GM21576 (cell line): ENCODE data around the gene EFS.
"Not testable (repeated sequence)": the region's sequence is repeated elsewhere in the genome, so short reads cannot be mapped to it uniquely, and the experiment has no call there.

ENCODE experiments used
- ATAC-seq: cut with Tn5 transposase; IDR thresholded peaks from one replicate; pipeline ENCODE4 v1.9.1; 2021; ENCODE audit warnings: mild to moderate bottlenecking, moderate library complexity; ENCODE audit not compliant: unreplicated experiment

Gene EFS

GRCh38 chr14:23339506-23340268 lies 25.3 kb downstream of the EFS start:
- ATAC-seq = no peak

GRCh38 chr14:23335623-23336022 lies 29.3 kb downstream of the EFS start:
- ATAC-seq = no peak

DNA sequence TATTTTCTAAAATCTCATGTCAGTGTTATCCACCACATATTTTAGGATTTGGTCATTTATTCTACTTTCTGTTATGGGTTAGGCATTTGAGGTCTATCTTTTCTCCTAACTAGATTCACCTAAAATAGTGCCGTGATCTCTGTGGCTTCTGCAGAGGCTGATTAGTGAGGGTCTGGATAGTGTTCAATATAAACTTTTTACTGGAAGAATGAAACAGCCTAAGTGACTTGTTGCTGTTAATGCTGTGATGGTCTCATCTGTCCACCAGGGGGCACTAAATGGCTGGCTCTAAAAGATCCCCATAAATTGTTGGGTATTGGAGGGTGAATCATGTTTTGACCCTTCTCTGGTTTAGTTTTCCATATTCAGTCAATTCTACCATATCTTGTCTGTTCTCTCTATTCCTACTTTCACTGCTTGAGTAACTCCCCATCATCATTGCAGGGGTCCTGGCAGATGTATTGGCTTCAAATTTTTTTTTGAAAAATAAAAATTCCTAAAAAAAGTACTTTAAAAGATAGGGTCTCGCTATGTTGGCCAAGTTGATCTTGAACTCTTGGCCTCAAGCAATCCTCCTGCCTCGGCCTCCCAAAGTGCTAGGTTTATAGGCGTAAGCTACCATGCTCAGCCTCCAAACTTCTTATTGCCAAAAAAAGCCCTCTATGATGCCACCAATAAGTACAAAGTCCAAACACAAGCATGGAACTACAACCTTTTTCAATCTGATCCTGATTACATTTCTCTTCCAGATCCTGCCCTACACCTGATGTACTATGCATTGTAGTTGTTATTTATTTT lies 36.8 kb downstream of the EFS start:
- ATAC-seq = peak; percentile 64

DNA sequence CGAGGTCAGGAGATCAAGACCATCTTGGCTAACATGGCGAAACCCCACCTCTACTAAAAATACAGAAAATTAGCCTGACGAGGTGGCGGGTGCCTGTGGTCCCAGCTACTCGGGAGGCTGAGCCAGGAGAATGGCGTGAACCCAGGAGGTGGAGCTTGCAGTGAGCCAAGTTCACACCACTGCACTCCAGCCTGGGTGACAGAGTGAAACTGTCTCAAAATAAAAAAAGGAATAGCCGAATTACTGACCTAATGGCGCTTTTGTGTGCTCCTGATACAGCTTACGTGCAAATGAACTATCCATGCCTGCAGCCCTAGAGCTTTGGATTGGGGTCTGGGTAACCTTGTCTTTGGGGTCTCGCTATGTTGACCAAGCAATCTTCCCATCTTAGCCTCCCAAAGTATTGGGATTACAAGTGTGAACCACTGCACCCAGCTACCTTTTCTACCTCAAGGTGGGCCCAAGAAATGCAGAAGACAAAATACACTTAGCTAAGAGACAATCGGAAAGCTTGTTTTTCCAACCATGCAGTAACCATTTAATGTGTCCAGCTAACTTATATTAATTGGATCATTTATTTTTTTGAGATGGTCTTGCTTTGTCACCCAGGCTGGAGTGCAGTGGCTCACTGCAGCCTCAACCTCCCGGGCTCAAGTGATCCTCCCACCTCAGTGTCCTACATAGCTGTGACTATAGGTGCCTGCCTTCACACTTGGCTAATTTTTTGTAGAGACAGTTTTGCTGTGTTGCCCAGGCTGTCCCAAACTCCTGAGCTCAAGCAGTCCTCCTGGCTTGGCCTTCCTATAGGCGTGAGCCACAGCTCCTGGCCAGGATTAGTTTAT lies 38.3 kb downstream of the EFS start:
- ATAC-seq = no peak

DNA sequence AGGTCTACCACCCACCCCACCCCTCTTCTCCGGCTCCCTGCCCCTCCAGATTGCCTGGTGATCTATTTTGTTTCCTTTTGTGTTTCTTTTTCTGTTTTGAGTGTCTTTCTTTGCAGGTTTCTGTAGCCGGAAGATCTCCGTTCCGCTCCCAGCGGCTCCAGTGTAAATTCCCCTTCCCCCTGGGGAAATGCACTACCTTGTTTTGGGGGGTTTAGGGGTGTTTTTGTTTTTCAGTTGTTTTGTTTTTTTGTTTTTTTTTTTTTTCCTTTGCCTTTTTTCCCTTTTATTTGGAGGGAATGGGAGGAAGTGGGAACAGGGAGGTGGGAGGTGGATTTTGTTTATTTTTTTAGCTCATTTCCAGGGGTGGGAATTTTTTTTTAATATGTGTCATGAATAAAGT lies 39.2 kb downstream of the EFS start:
- not testable (repeated sequence) for ATAC-seq

DNA sequence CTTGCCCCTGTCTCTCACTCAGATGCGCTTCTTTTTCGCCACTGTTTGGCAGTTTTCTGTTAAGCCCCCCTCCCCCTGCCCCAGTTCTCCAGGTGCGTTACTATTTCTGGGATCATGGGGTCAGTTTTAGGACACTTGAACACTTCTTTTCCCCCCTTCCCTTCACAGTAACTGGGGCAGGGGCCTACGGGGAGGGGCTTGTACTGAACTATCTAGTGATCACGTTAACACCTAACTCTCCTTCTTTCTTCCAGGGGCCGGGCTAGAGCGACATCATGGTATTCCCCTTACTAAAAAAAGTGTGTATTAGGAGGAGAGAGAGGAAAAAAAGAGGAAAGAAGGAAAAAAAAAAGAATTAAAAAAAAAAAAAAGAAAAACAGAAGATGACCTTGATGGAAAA lies 40.0 kb downstream of the EFS start:
- no peak for ATAC-seq

DNA sequence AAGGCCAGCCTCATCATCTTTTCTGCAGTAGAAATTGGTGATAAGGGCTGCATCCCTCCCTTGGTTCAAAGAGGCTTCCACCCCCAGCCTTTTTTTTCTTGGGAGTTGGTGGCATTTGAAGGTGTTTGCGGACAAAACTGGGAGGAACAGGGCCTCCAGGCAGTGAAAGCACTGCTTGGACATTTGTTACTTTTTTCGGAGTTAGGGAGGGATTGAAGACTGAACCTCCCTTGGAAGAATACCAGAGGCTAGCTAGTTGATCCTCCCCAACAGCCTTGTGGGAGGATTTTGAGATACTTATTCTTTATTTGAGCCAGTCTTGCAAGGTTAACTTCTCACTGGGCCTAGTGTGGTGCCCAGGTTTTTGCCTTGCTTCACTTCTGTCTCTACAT lies 40.5 kb downstream of the EFS start:
- no peak for ATAC-seq

GRCh38 chr14:23323838-23324454 lies 41.0 kb downstream of the EFS start:
- ATAC-seq = no peak

GRCh38 chr14:23322568-23323517 lies 42.1 kb downstream of the EFS start:
- no peak for ATAC-seq

GRCh38 chr14:23321572-23322547 lies 43.1 kb downstream of the EFS start:
- ATAC-seq = peak; percentile 9

- peak; percentile 90 for ATAC-seq
Observed at GRCh38 chr14:23320584-23321571, 44.1 kb downstream of the EFS start, which contains the start of gene PABPN1. Gene PABPN1, plus strand, starts transcription at chr14:23321457. Its CDS starts 13 bp downstream, at chr14:23321470.

- ATAC-seq = no peak
Observed at GRCh38 chr14:23319746-23320583, 45.0 kb downstream of the EFS start.

DNA sequence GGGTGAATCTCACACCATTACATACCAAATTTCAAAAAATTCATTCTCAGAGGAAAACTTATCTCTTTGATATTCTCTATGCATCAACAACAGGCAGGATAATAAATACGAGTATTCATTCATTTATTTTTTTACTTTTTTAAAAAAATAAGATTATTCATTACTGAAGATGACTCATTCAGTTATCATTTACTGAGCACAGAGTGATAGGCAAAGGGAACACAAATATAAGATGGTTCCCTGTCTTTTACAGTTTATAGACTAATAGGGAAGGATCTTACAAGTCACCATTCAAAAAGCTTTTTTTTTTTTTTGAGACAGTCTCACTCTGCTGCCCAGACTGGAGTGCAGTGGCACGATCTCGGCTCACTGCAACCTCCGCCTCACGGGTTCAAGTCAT lies 48.7 kb downstream of the EFS start:
- no peak for ATAC-seq

DNA sequence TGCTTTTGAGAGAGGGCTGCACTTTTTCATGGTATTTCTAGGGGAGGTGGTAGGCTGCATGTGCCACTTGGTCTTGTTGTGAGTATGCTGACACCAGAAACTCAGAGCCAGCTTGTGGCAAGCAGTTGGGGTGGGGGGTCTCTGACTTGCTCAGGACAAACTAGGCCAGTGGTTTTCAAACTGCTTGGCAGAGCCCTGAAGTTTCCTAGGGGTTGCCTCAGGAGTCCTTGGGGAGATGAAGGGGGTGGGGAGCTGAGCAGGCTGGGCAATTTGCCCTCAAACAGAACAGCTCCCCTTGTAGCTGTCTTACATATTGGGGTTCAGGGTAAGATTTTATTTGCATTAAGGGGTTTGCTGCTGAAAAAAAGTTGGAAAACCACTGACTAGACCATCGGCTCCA lies 54.4 kb downstream of the EFS start:
- ATAC-seq = no peak

DNA sequence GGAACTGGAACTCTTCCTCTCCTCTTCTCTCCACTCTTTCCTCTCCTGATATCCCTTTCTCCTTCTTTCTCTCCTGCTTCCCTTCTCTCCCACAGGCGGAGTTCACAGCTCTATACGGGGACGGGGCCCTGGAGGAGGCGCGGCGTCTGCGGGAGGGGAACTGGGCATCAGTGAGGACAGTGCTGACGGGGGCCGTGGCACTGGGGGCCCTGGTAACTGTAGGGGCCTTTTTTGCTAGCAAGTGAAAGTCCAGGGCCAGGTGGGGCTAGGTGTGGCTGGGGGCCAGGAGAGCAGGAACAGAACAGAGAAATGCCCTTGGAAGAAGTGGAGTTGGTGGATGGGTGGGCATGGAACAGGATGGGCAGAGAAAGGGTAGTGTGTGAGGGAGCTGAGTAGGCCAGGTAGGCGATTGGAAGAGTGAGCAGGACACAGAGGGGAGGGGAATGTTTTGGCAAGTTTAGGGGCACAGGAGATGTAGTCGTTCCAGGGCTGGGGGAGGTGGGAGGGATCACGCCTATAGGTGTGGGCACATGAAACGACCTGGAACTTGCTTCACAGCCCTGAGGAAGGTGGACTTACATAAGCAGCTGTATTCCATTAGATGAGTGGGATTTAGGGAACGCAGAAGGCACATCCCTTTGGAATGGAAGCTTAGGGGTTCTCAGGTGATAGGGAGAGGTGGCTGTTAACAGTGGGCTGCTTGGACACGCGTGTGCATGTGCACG lies 56.1 kb downstream of the EFS start:
- no peak for ATAC-seq
